ENCODE results near the gene NCF4.

NCF4 gene

DNA sequence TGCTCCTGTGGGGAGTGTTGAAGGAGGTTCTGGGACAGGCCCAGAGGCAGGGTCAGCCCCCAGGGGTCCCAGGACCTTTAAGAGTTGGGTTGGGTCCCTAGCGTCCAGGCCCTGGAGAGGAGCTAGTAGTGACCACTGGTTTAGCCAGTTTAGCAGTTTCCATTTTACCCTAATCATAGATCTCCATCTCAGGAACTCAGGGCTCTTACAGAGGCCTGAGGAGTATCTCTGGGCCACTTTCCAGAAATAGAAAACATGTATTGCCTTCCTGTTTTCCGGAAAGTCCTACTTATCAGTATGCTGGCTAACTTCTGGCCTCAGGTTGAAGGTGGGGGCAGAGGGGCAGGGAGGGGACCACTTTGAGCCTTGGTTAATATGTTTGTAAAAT lies 13.5 kb downstream of the NCF4 start:
- DNase-seq (ENCODE audit: extremely low read depth, low read depth) = no peak
- TF ChIP-seq, protein P1, sequence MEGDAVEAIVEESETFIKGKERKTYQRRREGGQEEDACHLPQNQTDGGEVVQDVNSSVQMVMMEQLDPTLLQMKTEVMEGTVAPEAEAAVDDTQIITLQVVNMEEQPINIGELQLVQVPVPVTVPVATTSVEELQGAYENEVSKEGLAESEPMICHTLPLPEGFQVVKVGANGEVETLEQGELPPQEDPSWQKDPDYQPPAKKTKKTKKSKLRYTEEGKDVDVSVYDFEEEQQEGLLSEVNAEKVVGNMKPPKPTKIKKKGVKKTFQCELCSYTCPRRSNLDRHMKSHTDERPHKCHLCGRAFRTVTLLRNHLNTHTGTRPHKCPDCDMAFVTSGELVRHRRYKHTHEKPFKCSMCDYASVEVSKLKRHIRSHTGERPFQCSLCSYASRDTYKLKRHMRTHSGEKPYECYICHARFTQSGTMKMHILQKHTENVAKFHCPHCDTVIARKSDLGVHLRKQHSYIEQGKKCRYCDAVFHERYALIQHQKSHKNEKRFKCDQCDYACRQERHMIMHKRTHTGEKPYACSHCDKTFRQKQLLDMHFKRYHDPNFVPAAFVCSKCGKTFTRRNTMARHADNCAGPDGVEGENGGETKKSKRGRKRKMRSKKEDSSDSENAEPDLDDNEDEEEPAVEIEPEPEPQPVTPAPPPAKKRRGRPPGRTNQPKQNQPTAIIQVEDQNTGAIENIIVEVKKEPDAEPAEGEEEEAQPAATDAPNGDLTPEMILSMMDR (IDR thresholded peaks at IDR 0.05; ENCODE audit: low read depth, low read length) = no peak

DNA sequence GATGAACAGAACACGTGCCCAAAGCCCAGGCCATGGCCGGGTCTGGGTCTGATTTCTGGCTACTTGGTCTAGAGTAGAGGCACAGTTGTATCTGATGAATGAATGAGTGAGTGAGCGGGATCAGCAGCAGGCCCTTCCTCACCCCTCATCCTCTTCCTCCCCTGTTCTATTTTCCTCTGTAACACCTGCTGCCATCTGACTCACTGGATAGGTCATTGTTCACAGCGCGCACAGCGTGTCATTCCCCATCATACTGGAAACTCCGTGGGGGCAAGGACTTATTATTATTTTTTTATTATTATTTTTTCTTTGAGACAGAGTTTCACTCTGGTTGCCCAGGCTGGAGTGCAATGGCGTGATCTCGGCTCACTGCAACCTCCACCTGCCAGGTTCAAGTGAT lies 13.9 kb downstream of the NCF4 start:
- TF ChIP-seq, protein P1 (IDR thresholded peaks at IDR 0.05; ENCODE audit: low read depth, low read length) = no peak
- DNase-seq (ENCODE audit: extremely low read depth, low read depth) = no peak

- DNase-seq (ENCODE audit: extremely low read depth, low read depth) = no peak
- TF ChIP-seq, protein P1 (IDR thresholded peaks at IDR 0.05; ENCODE audit: low read depth, low read length) = no peak
Measured at GRCh38 chr22:36875741-36876140, 14.9 kb downstream of the NCF4 start.

- DNase-seq (ENCODE audit: extremely low read depth, low read depth) = no peak
Measured at GRCh38 chr22:36879775-36880174, 19.0 kb downstream of the NCF4 start.

GRCh38 chr22:36881504-36882245 lies 20.9 kb downstream of the NCF4 start:
- DNase-seq (ENCODE audit: extremely low read depth, low read depth) = no peak
- TF ChIP-seq, protein P1 (IDR thresholded peaks at IDR 0.05; ENCODE audit: low read depth, low read length) = no peak

More at GRCh38 chr22:36879775-36880174, 19.0 kb downstream of the NCF4 start:
- TF ChIP-seq, protein P1 (IDR thresholded peaks at IDR 0.05; ENCODE audit: low read depth, low read length) = no peak

DNA sequence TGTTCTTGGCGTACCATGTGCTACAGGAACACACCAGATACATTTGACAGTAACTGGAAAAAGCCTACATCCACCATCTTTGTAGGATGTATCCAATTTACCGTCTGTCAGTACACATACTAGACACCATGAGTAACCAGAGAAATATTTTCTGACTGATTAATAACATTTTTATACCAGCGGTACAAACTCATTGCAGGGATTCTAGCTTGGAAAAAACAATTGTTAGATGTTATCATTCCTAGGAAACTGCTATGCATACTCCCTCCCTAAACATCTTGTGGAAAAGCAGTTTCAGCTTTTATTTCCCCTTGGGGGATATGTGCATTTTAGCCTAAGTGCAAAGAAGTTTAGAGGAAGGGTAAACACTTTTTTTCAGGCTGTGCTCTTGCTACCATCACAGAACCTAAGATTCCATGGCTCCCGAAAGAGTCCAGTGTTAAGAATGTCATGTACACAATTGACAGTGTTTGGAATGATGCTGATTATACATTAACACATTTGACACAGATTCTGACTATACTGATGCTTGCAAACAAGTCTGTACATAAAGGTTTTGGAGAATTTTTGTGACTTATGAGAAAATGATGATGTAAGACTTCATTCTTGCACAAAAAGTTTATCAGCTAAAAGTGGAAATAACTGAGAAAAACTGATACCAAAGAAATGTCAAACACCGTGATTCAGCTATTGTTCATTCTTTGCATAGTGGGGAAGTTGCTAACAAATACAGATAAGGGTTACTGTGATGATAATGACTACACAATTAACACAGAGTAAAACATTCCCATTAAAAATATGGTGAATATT lies 23.7 kb downstream of the NCF4 start:
- TF ChIP-seq, protein P1 (IDR thresholded peaks at IDR 0.05; ENCODE audit: low read depth, low read length) = no peak
- no peak for DNase-seq (ENCODE audit: extremely low read depth, low read depth)

GRCh38 chr22:36885474-36885873 lies 24.7 kb downstream of the NCF4 start:
- DNase-seq (ENCODE audit: extremely low read depth, low read depth) = no peak
- TF ChIP-seq, protein P1 (IDR thresholded peaks at IDR 0.05; ENCODE audit: low read depth, low read length) = no peak

All from AG09319 (cell line).